Ectodermal cell (in vitro differentiated cells): ENCODE results near the gene RASEF. TPM values are rescaled to one million over a fixed set of nuclear protein-coding genes. Genes with fewer than 3 reads are reported as not detected.
"Not testable (repeated sequence)": the region's sequence is repeated elsewhere in the genome, so short reads cannot be mapped to it uniquely, and the experiment has no call there.

Experiments
- H3K27ac ChIP-seq: 2 replicates; pipeline ENCODE4 v1.7.0; 2013; ENCODE audit warnings: mild to moderate bottlenecking, low read depth, low read length; ENCODE audit not compliant: insufficient read depth, poor library complexity, severe bottlenecking
- H3K27me3 ChIP-seq: 2 replicates; pipeline ENCODE4 v1.7.0; 2013; ENCODE audit warnings: mild to moderate bottlenecking, low read length; ENCODE audit not compliant: insufficient read depth, control insufficient read depth, poor library complexity, severe bottlenecking
- H3K36me3 ChIP-seq: one replicate; pipeline ENCODE4 v1.7.0; 2013; ENCODE audit warnings: low read length; ENCODE audit not compliant: control insufficient read depth, insufficient read depth
- H3K4me1 ChIP-seq: one replicate; pipeline ENCODE4 v1.7.0; 2013; ENCODE audit warnings: low read length; ENCODE audit not compliant: control insufficient read depth, insufficient read depth
- H3K4me3 ChIP-seq: 2 replicates; pipeline ENCODE4 v1.7.0; 2013; ENCODE audit warnings: low read depth, low read length, control low read depth; ENCODE audit not compliant: insufficient read depth
- H3K9me3 ChIP-seq: 2 replicates; pipeline ENCODE4 v1.7.0; 2013; ENCODE audit warnings: mild to moderate bottlenecking, low read length, moderate library complexity; ENCODE audit not compliant: control insufficient read depth
- WGBS, 2 experiments: methylation state at CpG; one replicate each; pipeline ENCODE4 v1.1.7; 2013; ENCODE audit warnings: missing lambda C conversion rate in 2 of 2; 5-methylcytosine and 5-hydroxymethylcytosine counted together
- polyA plus RNA-seq, 4 experiments: library from polyadenylated mRNA; stranded (reverse); fragments of 50-300 nt; gene quantifications; one replicate each; pipeline ENCODE4 v1.2.3, GENCODE V29; 2013

RASEF gene
- 0.13 TPM for polyA plus RNA-seq (2013, experiment 1 of 4)
- polyA plus RNA-seq (2013, experiment 2 of 4) = 0.25 TPM
- polyA plus RNA-seq (2013, experiment 3 of 4) = 0.37 TPM
- polyA plus RNA-seq (2013, experiment 4 of 4) = 0.20 TPM

GRCh38 chr9:83062651-83063527, at the start of gene RASEF:
Gene RASEF, minus strand, starts transcription at chr9:83063142. Its CDS starts 275 bp downstream, at chr9:83062867.
- Histone ChIP-seq H3K4me1 (no peaks in the 10 kb centered on the region), H3K27me3 (peaks cover 66% of the 10 kb centered on the region), H3K27ac (no peak within 1 kb of the TSS), H3K36me3 (no peaks in the 10 kb centered on the region), H3K4me3 (peak within 1 kb of the TSS; percentile 45), H3K9me3 (no peaks in the 10 kb centered on the region)
- WGBS, 2 experiments = 1% methylated on average over 98 to 99 of the region's 99 CpGs

GRCh38 chr9:83111169-83111568, 48.2 kb upstream of the RASEF start:
- H3K27me3 ChIP-seq = no peaks in the 10 kb centered on the region
- 100% methylated on average over 1 of the region's 3 CpGs; no CpG with 5 or more reads in 1 of the 2 experiments for WGBS, 2 experiments
- no peaks in the 10 kb centered on the region for H3K4me1 ChIP-seq
- no peaks in the 10 kb centered on the region for H3K36me3 ChIP-seq
- H3K9me3 ChIP-seq = no peaks in the 10 kb centered on the region
- no peak overlapping the region for H3K27ac ChIP-seq
- H3K4me3 ChIP-seq = no peak overlapping the region

GRCh38 chr9:83109296-83109695, 46.4 kb upstream of the RASEF start:
- Histone ChIP-seq H3K27me3 (no peaks in the 10 kb centered on the region), H3K36me3 (no peaks in the 10 kb centered on the region), H3K4me1 (no peaks in the 10 kb centered on the region), H3K27ac (no peak overlapping the region), H3K9me3 (no peaks in the 10 kb centered on the region), H3K4me3 (no peak overlapping the region)
- 90 to 96% methylated on average over 3 of the region's 3 CpGs for WGBS, 2 experiments

- Histone ChIP-seq H3K36me3 (no peaks in the 10 kb centered on the region), H3K4me3 (no peak overlapping the region), H3K27me3 (no peaks in the 10 kb centered on the region), H3K4me1 (no peaks in the 10 kb centered on the region), H3K9me3 (no peaks in the 10 kb centered on the region), H3K27ac (no peak overlapping the region)
Measured at GRCh38 chr9:83108208-83108607, 45.3 kb upstream of the RASEF start.

- no peaks in the 10 kb centered on the region for H3K27me3 ChIP-seq
- 91 to 92% methylated on average over 2 of the region's 2 CpGs for WGBS, 2 experiments
- no peaks in the 10 kb centered on the region for H3K36me3 ChIP-seq
- no peak overlapping the region for H3K27ac ChIP-seq
- no peak overlapping the region for H3K4me3 ChIP-seq
- no peaks in the 10 kb centered on the region for H3K9me3 ChIP-seq
- no peaks in the 10 kb centered on the region for H3K4me1 ChIP-seq
Measured at GRCh38 chr9:83106772-83107171, 43.8 kb upstream of the RASEF start.

- Histone ChIP-seq H3K27me3 (no peaks in the 10 kb centered on the region), H3K36me3 (no peaks in the 10 kb centered on the region), H3K9me3 (no peaks in the 10 kb centered on the region), H3K4me1 (no peaks in the 10 kb centered on the region), H3K4me3 (no peak overlapping the region), H3K27ac (no peak overlapping the region)
- WGBS, 2 experiments = 87 to 90% methylated on average over 1 of the region's 1 CpG
Measured at GRCh38 chr9:83106263-83106662, 43.3 kb upstream of the RASEF start.

GRCh38 chr9:83097633-83098032, 34.7 kb upstream of the RASEF start:
- H3K4me3 ChIP-seq = no peak overlapping the region
- H3K27me3 ChIP-seq = no peaks in the 10 kb centered on the region
- H3K4me1 ChIP-seq = no peaks in the 10 kb centered on the region
- H3K36me3 ChIP-seq = no peaks in the 10 kb centered on the region
- WGBS, 2 experiments = 96 to 97% methylated on average over 4 of the region's 4 CpGs
- H3K9me3 ChIP-seq = no peaks in the 10 kb centered on the region
- H3K27ac ChIP-seq = no peak overlapping the region

- H3K27me3 ChIP-seq, H3K9me3 ChIP-seq, H3K4me3 ChIP-seq, H3K4me1 ChIP-seq, H3K27ac ChIP-seq, H3K36me3 ChIP-seq: not testable (repeated sequence)
- 95 to 98% methylated on average over 24 of the region's 24 CpGs for WGBS, 2 experiments
Measured at GRCh38 chr9:83093311-83093710, 30.4 kb upstream of the RASEF start.

GRCh38 chr9:83081846-83082245, 18.9 kb upstream of the RASEF start:
- no peak overlapping the region for H3K4me3 ChIP-seq

GRCh38 chr9:83081010-83081409, 18.1 kb upstream of the RASEF start:
- WGBS, 2 experiments = 93 to 100% methylated on average over 3 of the region's 3 CpGs

More at GRCh38 chr9:83081846-83082245, 18.9 kb upstream of the RASEF start:
- Histone ChIP-seq H3K36me3 (no peaks in the 10 kb centered on the region), H3K9me3 (no peaks in the 10 kb centered on the region), H3K27ac (no peak overlapping the region), H3K4me1 (no peaks in the 10 kb centered on the region), H3K27me3 (no peaks in the 10 kb centered on the region)
- WGBS, 2 experiments = 92 to 96% methylated on average over 6 of the region's 6 CpGs

More at GRCh38 chr9:83081010-83081409, 18.1 kb upstream of the RASEF start:
- no peaks in the 10 kb centered on the region for H3K9me3 ChIP-seq
- no peak overlapping the region for H3K27ac ChIP-seq
- H3K4me1 ChIP-seq = no peaks in the 10 kb centered on the region
- H3K36me3 ChIP-seq = no peaks in the 10 kb centered on the region
- no peak overlapping the region for H3K4me3 ChIP-seq
- H3K27me3 ChIP-seq = no peaks in the 10 kb centered on the region
